AG04450 (cell line): ENCODE data around the gene EHMT1. TPM values are rescaled to one million over a fixed set of nuclear protein-coding genes. Genes with fewer than 3 reads are reported as not detected.

Experiments used
- CTCF ChIA-PET: fragments of 300-600, 350-600 bp; formaldehyde crosslinking; extraction: SDS; loops from one replicate; lab custom pipeline; 2022; ENCODE audit warnings: antibody characterized with exemption, inconsistent platforms; lab: Charles Lee
- POLR2A ChIA-PET: fragments of 350-600 bp; formaldehyde crosslinking; extraction: SDS; loops from one replicate; lab custom pipeline; 2021; ENCODE audit warnings: antibody characterized with exemption, inconsistent platforms; lab: Yijun Ruan, JAX
- DNase-seq: peaks from one replicate; pipeline ENCODE4 v3.0.0-alpha.2; 2011; ENCODE audit warnings: low read depth, low spot score
- H3K27ac ChIP-seq: one replicate; pipeline ENCODE4 v1.5.1; 2012; ENCODE audit warnings: low read depth, low read length, control low read depth
- H3K27me3 ChIP-seq: one replicate; pipeline ENCODE4 v1.6.0; 2012; ENCODE audit warnings: low read length; ENCODE audit not compliant: control insufficient read depth, insufficient read depth
- H3K4me3 ChIP-seq: 2 replicates; pipeline ENCODE4 v1.5.1; 2011; ENCODE audit warnings: mild to moderate bottlenecking, low read depth, low read length, control low read depth
- H3K9me3 ChIP-seq: 2 replicates; pipeline ENCODE4 v1.5.1; 2012; ENCODE audit warnings: low read length; ENCODE audit not compliant: control insufficient read depth, insufficient read depth
- CTCF ChIP-seq: IDR thresholded peaks from 2 replicates; pipeline ENCODE4 v1.5.1; 2011; ENCODE audit warnings: low read depth, low read length, control low read depth, inconsistent platforms
- polyA plus RNA-seq: library from polyadenylated mRNA; depleted of rRNA; stranded (reverse); fragments of >200 nt; gene quantifications from 2 replicates; pipeline ENCODE4 v1.2.3, GENCODE V29; 2011

EHMT1 gene
- polyA plus RNA-seq, 1 experiment: 26.1 TPM

GRCh38 chr9:137798901-137799629 is 180.3 kb downstream of the EHMT1 start:
- CTCF ChIA-PET: no interaction called here
- no peak overlapping the region for H3K4me3 ChIP-seq

GRCh38 chr9:137799630-137799983 is 180.8 kb downstream of the EHMT1 start:
- POLR2A ChIA-PET: interaction anchor here (0.5 kb wide), 1 partner anchor 22 kb away, joined by 3 read pairs; no protein-coding TSS in a partner anchor
- Histone ChIP-seq H3K27me3 (no peaks in the 10 kb centered on the region), H3K9me3 (no peaks in the 10 kb centered on the region), H3K4me3 (no peak overlapping the region), H3K27ac (no peak overlapping the region)
- no peak for TF ChIP-seq CTCF
- no peak for DNase-seq
- CTCF ChIA-PET: no interaction called here

More at GRCh38 chr9:137798901-137799629, 180.3 kb downstream of the EHMT1 start:
- no peak overlapping the region for H3K27ac ChIP-seq
- POLR2A ChIA-PET: no interaction called here
- DNase-seq: no peak
- TF ChIP-seq CTCF: no peak
- no peaks in the 10 kb centered on the region for H3K27me3 ChIP-seq
- no peaks in the 10 kb centered on the region for H3K9me3 ChIP-seq

- H3K9me3 ChIP-seq: no peaks in the 10 kb centered on the region
- no peaks in the 10 kb centered on the region for H3K27me3 ChIP-seq
- DNase-seq: no peak
- POLR2A ChIA-PET: interaction anchor here (0.5 kb wide), 1 partner anchor 21 kb away, joined by 3 read pairs; no protein-coding TSS in a partner anchor
- CTCF ChIA-PET: no interaction called here
- no peak overlapping the region for H3K4me3 ChIP-seq
- TF ChIP-seq CTCF: no peak
- H3K27ac ChIP-seq: no peak overlapping the region
Observed at GRCh38 chr9:137800196-137801022, 181.6 kb downstream of the EHMT1 start.

- CTCF ChIA-PET: no interaction called here
Observed at GRCh38 chr9:137801023-137801319, 182.2 kb downstream of the EHMT1 start.

More at GRCh38 chr9:137801023-137801319, 182.2 kb downstream of the EHMT1 start:
- no peak for TF ChIP-seq CTCF
- H3K27me3 ChIP-seq: no peaks in the 10 kb centered on the region
- DNase-seq: no peak
- no peak overlapping the region for H3K4me3 ChIP-seq
- POLR2A ChIA-PET: no interaction called here
- no peaks in the 10 kb centered on the region for H3K9me3 ChIP-seq
- H3K27ac ChIP-seq: no peak overlapping the region
